HL-60 (cell line): ENCODE data around the gene C12orf75.

Source experiments
- DNase-seq, 2 experiments: peaks; one replicate each; pipeline ENCODE4 v3.0.0-alpha.2; 2010 to 2020; ENCODE audit warnings: low read depth in 1 of 2, low spot score in 1 of 2
- H3K27ac ChIP-seq: fragments of 250-450 bp; sonication (Bioruptor Pico); replicated peaks from 2 replicates; pipeline ENCODE4 v1.5.1; 2020; ENCODE audit warnings: mild to moderate bottlenecking, moderate library complexity
- H3K27me3 ChIP-seq: fragments of 250-450 bp; sonication (Bioruptor Pico); 2 replicates; pipeline ENCODE4 v1.5.1; 2021; ENCODE audit warnings: mild to moderate bottlenecking, moderate library complexity; ENCODE audit not compliant: insufficient read depth, poor library complexity, severe bottlenecking
- H3K4me3 ChIP-seq: replicated peaks from 2 replicates; pipeline ENCODE4 v1.5.1; 2011; ENCODE audit warnings: mild to moderate bottlenecking, control low read depth, low read length; ENCODE audit not compliant: insufficient read depth
- GABPA ChIP-seq: IDR thresholded peaks from 2 replicates; pipeline ENCODE4 v1.6.1; 2012; ENCODE audit warnings: low read depth
- POLR2AphosphoS5 ChIP-seq: IDR thresholded peaks from 2 replicates; pipeline ENCODE4 v1.6.1; 2012; ENCODE audit warnings: low read depth
- SPI1 ChIP-seq: IDR thresholded peaks from 2 replicates; pipeline ENCODE4 v1.6.1; 2012; ENCODE audit warnings: low read depth, mild to moderate bottlenecking, borderline replicate concordance
- long read RNA-seq: library from polyadenylated mRNA; unstranded; transcript quantifications from one replicate; pipeline ENCODE4 v2.0.0, GENCODE V29; 2020
- TF ChIP-seq, protein P1 (sequence below): IDR thresholded peaks from 2 replicates; pipeline ENCODE4 v1.6.1; 2012; ENCODE audit warnings: low read depth; ENCODE audit not compliant: insufficient replicate concordance
- TF ChIP-seq, protein P2 (sequence below): IDR thresholded peaks from one replicate; pipeline ENCODE4 v1.5.1; 2011; ENCODE audit warnings: low read length, control low read depth, inconsistent platforms; ENCODE audit not compliant: insufficient read depth

The C12orf75 gene
- long read RNA-seq, partial matches to known transcripts, result 0 of 1 reads
- long read RNA-seq, other reads (novel, unspliced or antisense), result 0 of 1 reads

DNA sequence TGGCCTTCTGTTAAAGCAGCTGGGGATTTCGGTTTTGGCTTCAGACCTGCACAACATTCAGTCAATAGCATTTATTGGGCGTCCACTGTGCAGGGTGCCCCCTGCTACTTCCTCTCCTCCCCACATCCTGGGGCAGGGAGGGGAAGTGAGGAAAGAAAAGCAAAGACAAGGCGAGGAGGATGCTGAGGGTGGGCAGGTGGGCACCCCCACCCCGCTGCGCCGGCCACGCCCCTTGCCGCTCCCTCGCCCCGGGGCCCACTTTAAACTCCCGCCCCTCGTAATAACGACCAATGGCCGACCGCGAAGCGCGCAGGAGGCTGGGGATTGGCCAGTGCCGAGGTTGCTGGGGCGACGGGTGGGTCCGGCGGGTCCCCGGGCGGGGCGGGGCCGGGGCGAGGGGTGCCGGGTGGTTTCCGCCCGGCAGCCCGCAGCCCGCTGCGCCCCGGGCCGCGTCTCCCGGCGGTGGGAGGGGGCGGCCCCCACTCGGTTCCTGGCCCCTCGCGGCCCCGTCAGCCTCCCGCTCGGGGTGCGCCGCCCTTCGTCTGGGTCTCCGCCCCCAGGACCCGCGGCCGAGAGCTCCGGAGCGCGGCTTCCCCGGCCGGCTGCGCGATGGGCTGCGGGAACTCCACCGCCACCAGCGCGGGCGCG is at the start of gene C12orf75:
TSS of gene C12orf75 (plus strand) at position 409 of the 648 bp plus-strand sequence. CDS start at position 610, 201 bp downstream.
- TF ChIP-seq, protein P1, sequence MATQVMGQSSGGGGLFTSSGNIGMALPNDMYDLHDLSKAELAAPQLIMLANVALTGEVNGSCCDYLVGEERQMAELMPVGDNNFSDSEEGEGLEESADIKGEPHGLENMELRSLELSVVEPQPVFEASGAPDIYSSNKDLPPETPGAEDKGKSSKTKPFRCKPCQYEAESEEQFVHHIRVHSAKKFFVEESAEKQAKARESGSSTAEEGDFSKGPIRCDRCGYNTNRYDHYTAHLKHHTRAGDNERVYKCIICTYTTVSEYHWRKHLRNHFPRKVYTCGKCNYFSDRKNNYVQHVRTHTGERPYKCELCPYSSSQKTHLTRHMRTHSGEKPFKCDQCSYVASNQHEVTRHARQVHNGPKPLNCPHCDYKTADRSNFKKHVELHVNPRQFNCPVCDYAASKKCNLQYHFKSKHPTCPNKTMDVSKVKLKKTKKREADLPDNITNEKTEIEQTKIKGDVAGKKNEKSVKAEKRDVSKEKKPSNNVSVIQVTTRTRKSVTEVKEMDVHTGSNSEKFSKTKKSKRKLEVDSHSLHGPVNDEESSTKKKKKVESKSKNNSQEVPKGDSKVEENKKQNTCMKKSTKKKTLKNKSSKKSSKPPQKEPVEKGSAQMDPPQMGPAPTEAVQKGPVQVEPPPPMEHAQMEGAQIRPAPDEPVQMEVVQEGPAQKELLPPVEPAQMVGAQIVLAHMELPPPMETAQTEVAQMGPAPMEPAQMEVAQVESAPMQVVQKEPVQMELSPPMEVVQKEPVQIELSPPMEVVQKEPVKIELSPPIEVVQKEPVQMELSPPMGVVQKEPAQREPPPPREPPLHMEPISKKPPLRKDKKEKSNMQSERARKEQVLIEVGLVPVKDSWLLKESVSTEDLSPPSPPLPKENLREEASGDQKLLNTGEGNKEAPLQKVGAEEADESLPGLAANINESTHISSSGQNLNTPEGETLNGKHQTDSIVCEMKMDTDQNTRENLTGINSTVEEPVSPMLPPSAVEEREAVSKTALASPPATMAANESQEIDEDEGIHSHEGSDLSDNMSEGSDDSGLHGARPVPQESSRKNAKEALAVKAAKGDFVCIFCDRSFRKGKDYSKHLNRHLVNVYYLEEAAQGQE, result no peak
- TF ChIP-seq SPI1, result peak; percentile 22; the same call in 1 of the 2 replicates
- DNase-seq, result peak in 1 of 2 experiments; percentile 7
- Histone ChIP-seq H3K4me3 (peak within 1 kb of the TSS; percentile 36), H3K27ac (no peak within 1 kb of the TSS), H3K27me3 (peaks cover 37% of the 10 kb centered on the region)

DNA sequence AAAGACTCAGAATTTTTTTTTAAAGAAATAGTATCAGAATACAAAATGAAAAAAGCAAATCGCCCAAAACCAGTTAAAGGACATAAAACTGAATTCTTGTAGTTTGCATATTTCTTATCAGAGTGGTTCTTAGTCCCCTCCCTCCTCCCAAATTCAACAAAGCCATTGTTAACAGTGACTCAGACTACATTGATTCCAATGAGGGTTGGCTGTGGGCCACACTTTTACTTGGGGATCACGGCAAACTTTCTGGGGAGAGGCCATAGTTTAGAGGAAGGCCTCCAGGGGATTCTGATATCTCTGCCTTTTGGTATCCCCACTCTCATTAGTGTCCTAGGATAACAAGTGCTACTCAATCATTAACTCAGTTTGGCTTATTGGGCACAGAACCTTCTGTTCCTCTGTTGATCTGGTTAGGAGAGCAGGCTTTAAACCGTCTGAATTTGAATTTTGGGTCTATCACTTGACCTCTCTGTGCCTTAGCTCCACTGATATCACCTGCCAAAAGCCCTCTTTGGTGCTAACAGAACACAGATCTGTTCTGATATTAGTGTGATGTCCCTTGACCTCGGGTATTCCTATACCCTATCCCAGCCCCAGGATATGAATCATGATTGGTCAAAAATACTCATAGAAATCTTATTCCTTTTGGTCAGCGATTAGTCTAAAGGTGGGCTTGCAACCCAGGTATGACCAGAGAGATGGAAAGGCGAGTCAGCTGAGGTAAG is 49.4 kb upstream of the C12orf75 start:
- H3K27ac ChIP-seq, result no peak overlapping the region
- H3K4me3 ChIP-seq, result no peak overlapping the region
- H3K27me3 ChIP-seq, result peaks cover 3% of the 10 kb centered on the region
- TF ChIP-seq, protein P1, result no peak
- TF ChIP-seq, protein P2, sequence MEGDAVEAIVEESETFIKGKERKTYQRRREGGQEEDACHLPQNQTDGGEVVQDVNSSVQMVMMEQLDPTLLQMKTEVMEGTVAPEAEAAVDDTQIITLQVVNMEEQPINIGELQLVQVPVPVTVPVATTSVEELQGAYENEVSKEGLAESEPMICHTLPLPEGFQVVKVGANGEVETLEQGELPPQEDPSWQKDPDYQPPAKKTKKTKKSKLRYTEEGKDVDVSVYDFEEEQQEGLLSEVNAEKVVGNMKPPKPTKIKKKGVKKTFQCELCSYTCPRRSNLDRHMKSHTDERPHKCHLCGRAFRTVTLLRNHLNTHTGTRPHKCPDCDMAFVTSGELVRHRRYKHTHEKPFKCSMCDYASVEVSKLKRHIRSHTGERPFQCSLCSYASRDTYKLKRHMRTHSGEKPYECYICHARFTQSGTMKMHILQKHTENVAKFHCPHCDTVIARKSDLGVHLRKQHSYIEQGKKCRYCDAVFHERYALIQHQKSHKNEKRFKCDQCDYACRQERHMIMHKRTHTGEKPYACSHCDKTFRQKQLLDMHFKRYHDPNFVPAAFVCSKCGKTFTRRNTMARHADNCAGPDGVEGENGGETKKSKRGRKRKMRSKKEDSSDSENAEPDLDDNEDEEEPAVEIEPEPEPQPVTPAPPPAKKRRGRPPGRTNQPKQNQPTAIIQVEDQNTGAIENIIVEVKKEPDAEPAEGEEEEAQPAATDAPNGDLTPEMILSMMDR, result no peak
- no peak for TF ChIP-seq GABPA
- TF ChIP-seq SPI1, result no peak
- TF ChIP-seq POLR2AphosphoS5, result no peak
- no peak for DNase-seq

DNA sequence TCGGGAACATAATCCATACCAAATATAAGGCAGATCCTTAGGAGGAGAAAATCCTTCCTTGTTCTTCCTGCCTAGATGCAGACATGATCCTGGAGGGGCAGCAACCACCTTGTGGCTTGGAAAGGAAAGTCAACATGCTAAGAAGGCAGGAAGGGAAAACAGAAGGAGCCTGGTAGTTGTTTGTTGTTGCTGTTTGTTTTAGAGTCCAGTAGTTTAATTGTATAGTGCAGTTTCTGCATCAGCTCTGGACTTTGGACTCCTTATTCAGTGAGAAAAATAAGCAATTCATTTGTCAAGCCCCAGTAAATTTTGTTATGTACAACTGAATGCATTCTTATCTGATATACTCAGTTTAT is 48.8 kb upstream of the C12orf75 start:
- no peak overlapping the region for H3K27ac ChIP-seq
- TF ChIP-seq SPI1 (no peak), GABPA (no peak), POLR2AphosphoS5 (no peak)
- TF ChIP-seq, protein P2, result no peak
- TF ChIP-seq, protein P1, result no peak
- peaks cover 3% of the 10 kb centered on the region for H3K27me3 ChIP-seq
- DNase-seq, result no peak
- no peak overlapping the region for H3K4me3 ChIP-seq
